ENCODE results near the gene SREBF2.

DNA sequence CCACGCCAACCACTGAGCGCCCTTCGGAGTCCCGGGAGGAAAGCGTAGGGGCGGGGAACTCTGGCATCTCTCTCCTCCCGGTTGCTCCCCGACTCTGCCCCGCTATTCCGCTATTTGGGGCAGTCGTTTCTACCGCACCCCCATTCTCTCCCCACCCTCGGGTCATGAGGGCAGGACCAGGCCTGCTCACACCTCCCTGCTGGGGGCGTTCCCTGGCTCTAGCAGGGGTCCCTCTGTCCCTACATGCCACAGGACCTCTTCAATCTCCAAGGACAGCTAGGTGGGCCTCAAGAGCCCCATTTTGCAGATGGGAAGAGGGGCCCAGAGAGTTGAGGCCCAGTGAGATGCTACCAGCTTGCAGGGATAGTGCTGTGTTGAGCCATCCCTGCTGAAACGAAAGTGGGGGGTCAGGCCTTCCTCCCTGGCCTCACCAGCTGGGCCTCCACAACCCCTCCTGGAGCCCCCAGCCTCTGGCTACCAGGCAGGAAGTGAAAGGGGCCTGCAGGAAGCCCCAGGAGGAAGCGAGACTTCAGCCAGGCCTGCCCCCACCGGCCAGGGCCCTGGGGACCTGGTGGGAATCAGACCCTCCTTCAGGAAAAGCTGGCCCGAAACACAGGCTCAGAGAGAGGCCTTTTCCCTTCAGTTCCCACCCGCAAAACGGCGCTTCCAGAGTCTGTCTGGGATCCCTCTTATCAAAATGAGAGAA lies 87.5 kb downstream of the SREBF2 start:
- TF ChIP-seq POLR2A (IDR thresholded peaks at IDR 0.05; ENCODE audit: extremely low read depth, insufficient read length) (no peak), MYC (IDR thresholded peaks at IDR 0.05; ENCODE audit: low read depth, low read length) (no peak)
- TF ChIP-seq, protein P1, sequence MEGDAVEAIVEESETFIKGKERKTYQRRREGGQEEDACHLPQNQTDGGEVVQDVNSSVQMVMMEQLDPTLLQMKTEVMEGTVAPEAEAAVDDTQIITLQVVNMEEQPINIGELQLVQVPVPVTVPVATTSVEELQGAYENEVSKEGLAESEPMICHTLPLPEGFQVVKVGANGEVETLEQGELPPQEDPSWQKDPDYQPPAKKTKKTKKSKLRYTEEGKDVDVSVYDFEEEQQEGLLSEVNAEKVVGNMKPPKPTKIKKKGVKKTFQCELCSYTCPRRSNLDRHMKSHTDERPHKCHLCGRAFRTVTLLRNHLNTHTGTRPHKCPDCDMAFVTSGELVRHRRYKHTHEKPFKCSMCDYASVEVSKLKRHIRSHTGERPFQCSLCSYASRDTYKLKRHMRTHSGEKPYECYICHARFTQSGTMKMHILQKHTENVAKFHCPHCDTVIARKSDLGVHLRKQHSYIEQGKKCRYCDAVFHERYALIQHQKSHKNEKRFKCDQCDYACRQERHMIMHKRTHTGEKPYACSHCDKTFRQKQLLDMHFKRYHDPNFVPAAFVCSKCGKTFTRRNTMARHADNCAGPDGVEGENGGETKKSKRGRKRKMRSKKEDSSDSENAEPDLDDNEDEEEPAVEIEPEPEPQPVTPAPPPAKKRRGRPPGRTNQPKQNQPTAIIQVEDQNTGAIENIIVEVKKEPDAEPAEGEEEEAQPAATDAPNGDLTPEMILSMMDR (IDR thresholded peaks at IDR 0.05; ENCODE audit: low read depth, low read length), result no peak
- TF ChIP-seq, protein P2, sequence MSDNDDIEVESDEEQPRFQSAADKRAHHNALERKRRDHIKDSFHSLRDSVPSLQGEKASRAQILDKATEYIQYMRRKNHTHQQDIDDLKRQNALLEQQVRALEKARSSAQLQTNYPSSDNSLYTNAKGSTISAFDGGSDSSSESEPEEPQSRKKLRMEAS (IDR thresholded peaks at IDR 0.05; ENCODE audit: low read depth, low read length), result no peak
